SK-N-DZ (cell line): Measurements from ENCODE around the gene RAB10.

ENCODE experiments used
- DNase-seq: peaks from one replicate; pipeline ENCODE4 v3.0.0-alpha.2; 2015; ENCODE audit warnings: low spot score
- small RNA-seq, 2 experiments: library from RNA; depleted of rRNA; stranded (forward); fragments of <200 nt; gene quantifications; one replicate each; pipeline ENCODE3, GENCODE V24; 2014

RAB10 gene

GRCh38 chr2:26178746-26179436 lies 145.0 kb downstream of the RAB10 start:
- no peak for DNase-seq

DNA sequence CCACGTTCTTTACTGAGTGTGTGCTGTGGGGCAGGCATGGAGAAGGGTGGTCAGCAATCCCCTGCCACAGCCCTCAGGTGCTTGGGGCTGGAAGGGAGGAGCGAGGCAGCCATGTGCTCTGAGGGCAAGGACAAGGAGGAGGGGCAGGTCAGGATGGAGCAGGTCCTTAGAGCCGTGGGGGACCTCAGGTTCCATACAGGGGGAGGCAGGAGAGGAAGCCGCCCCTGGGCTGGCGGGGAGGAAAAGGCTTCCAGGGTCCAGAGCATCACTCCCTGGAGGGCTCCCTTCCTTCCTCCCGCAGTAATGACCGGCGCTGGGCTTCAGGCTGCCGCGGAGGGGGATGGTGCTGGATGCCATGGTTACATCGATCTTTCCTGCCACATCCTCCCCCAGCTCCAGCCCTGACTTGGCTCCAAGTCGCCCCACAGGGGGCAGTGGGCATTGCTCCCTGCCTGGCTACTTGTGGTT lies 145.6 kb downstream of the RAB10 start:
- DNase-seq: no peak

- DNase-seq: no peak
These were observed 148.6 kb downstream of the RAB10 start for GRCh38 chr2:26182441-26182840.

DNA sequence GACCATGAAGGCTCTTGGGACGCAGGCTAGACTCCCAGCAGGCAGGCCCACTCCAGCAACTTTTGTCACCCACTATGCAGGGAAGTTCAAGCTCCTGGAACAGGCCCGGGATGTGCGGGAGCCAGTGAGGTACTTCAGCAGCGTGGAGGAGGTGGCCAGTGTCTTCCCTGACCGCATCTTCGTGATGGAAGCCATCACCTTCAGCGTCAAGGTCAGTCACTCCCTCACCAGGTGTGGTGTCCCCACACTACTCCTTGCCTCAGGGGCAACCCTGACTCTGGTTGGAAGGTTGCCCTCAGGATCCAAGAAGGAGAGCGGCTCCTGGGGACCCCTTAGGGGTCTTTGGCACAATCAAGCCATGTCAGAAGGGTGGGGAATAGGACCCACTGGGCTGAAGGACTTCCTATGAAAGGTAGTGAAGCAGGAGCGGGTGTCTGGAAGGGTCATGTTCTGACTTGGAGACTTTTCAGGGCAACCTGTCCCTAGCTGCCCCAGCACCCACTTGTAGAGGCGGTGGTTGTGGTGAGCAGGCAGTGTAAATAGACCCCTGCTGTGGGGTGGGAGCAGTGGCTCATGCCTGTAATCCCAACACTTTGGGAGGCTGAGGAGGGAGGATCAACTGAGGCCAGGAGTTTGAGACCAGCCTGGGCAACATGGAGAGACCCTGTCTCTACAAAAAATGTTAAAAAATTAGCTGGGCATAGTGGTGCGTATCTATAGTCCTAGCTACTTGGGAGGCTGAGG lies 149.2 kb downstream of the RAB10 start:
- no peak for DNase-seq

DNA sequence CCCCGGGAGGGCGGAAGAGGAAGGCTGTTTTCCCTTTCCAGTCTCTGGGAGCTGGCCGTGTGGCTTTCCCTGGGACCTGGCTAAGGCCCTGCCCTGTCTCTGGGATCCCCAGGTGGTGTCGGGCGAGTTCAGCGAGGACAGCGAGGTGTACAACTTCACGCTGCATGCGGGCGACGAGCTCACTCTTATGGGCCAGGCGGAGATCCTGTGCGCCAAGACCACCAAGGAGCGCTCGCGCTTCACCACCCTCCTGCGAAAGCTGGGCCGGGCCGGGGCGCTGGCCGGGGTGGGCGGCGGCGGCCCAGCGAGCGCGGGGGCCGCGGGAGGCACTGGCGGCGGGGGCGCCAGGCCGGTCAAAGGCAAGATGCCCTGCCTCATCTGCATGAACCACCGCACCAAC lies 150.2 kb downstream of the RAB10 start:
- DNase-seq: no peak

GRCh38 chr2:26184555-26185303 lies 150.8 kb downstream of the RAB10 start:
- no peak for DNase-seq

- no peak for DNase-seq
These were observed 151.5 kb downstream of the RAB10 start for GRCh38 chr2:26185304-26185928.

DNA sequence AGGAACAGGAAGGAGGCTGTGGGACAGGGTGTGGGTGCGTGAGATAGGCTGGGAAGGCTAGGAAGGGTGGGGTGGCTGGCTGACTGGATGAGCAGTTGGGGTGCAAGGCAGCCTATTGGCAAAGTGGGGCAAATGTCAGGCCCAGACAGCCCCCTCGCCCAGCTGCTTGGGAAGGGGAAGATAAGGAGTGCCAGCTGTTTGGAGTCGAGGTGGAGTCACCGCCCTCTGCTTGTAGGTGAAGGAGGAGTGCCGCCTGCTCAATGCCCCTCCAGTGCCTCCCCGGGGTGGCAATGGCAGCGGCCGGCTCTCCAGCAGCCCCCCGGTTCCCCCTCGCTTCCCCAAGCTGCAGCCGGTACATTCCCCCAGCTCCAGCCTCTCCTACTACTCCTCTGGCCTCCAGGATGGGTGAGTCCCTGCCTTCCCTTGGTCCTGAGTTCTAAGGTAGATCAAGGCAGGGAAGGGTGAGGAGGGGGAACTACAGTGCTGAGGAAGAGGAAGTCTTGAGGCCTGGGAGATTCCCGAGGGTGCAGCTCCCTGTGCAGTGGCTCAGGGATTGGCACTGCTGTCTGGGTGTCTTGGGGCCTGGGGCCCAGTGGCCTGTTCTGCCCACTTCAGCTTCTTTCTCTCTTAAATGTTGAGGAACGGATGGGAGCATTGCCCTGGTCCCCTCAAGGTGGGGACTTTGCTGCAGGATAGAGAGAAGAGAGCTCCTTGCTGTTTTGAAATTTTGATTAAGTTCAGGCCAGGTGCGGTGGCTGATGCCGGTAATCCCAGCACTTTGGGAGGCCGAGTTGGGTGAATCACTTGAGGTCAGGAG lies 152.3 kb downstream of the RAB10 start:
- no peak for DNase-seq

Small RNA genes within 50 kb of the gene (small RNA-seq; reads per million reads assigned to genes)
- gene RNU6-942P: 0 to 0.04 reads per million in 2 experiments
- gene UQCRHP2: 0 reads per million in 2 experiments
